H1 (cell line): ENCODE data around the gene CDC42EP4.

Experiments used
- CTCF ChIP-seq, 3 experiments: IDR thresholded peaks; 1 replicate in 2 of 3; 2 replicates in 1 of 3; pipeline versions ENCODE4 v1.5.1 to v1.6.1; 2011; ENCODE audit warnings: low read length in 3 of 3, mild to moderate bottlenecking in 3 of 3, inconsistent platforms in 2 of 3, low read depth in 1 of 3, moderate library complexity in 1 of 3; ENCODE audit not compliant: insufficient read depth in 1 of 3; ENCODE audit errors: control extremely low read depth in 1 of 3
- EP300 ChIP-seq, 2 experiments: IDR thresholded peaks; 1 replicate in 1 of 2; 2 replicates in 1 of 2; pipeline ENCODE4 v1.6.1; 2011 to 2012; ENCODE audit warnings: low read depth in 2 of 2, low read length in 2 of 2, mild to moderate bottlenecking in 2 of 2, borderline replicate concordance in 1 of 2, inconsistent platforms in 1 of 2, moderate library complexity in 1 of 2
- EZH2 ChIP-seq: fragments of 200-600 bp; sonication (generic); IDR thresholded peaks from 2 replicates; pipeline ENCODE4 v1.7.1; 2012; ENCODE audit warnings: low read depth, mild to moderate bottlenecking, moderate library complexity, low read length, inconsistent platforms; ENCODE audit not compliant: severe bottlenecking
- FOSL1 ChIP-seq: IDR thresholded peaks from 2 replicates; pipeline ENCODE4 v1.6.1; 2011; ENCODE audit warnings: mild to moderate bottlenecking, low read depth, low read length, moderate library complexity; ENCODE audit not compliant: insufficient read depth
- GTF2F1 ChIP-seq: IDR thresholded peaks from 2 replicates; pipeline ENCODE4 v1.6.1; 2012; ENCODE audit warnings: low read depth, low read length, improper control_type of control experiment, borderline replicate concordance
- HDAC6 ChIP-seq: IDR thresholded peaks from one replicate; pipeline ENCODE4 v1.7.1; 2012; ENCODE audit warnings: low read depth, mild to moderate bottlenecking, inconsistent platforms, low read length, moderate library complexity
- JUN ChIP-seq: IDR thresholded peaks from 2 replicates; pipeline ENCODE4 v1.6.1; 2011; ENCODE audit warnings: low read depth, mild to moderate bottlenecking, improper control_type of control experiment, low read length
- MAX ChIP-seq: IDR thresholded peaks from 2 replicates; pipeline ENCODE4 v1.6.1; 2012; ENCODE audit warnings: inconsistent platforms
- POLR2A ChIP-seq, 2 experiments: IDR thresholded peaks; 1 replicate in 1 of 2; 2 replicates in 1 of 2; pipeline ENCODE4 v1.6.1; 2011; ENCODE audit warnings: low read depth in 2 of 2, low read length in 2 of 2, mild to moderate bottlenecking in 2 of 2; ENCODE audit errors: control extremely low read depth in 1 of 2
- POLR2AphosphoS5 ChIP-seq: IDR thresholded peaks from 2 replicates; pipeline ENCODE4 v1.6.1; 2011; ENCODE audit warnings: low read depth, low read length
- RAD21 ChIP-seq, 2 experiments: IDR thresholded peaks in 1 of 2; conservative IDR thresholded peaks in 1 of 2; 2 replicates each; pipeline ENCODE4 v1.6.1; 2011; ENCODE audit warnings: low read depth in 2 of 2, low read length in 2 of 2, improper control_type of control experiment in 1 of 2, inconsistent platforms in 1 of 2, mild to moderate bottlenecking in 1 of 2, moderate library complexity in 1 of 2

GRCh38 chr17:73307130-73307529 lies 4.7 kb downstream of the CDC42EP4 start:
- TF ChIP-seq RAD21 (IDR thresholded peaks at IDR 0.05 in 1 of 2, conservative IDR thresholded peaks at IDR 0.05 in 1 of 2; ENCODE audit: low read depth in 2 of 2, low read length in 2 of 2) (no peak), CTCF (IDR thresholded peaks at IDR 0.05; ENCODE audit: control extremely low read depth in 1 of 3, insufficient read depth in 1 of 3, low read depth in 1 of 3, low read length in 3 of 3) (no peak), POLR2A (IDR thresholded peaks at IDR 0.05; ENCODE audit: control extremely low read depth in 1 of 2, low read depth in 2 of 2, low read length in 2 of 2) (no peak), JUN (no peak), GTF2F1 (no peak), EZH2 (no peak), EP300 (IDR thresholded peaks at IDR 0.05; ENCODE audit: borderline replicate concordance in 1 of 2, low read depth in 2 of 2, low read length in 2 of 2) (no peak), MAX (no peak), HDAC6 (no peak), FOSL1 (no peak), POLR2AphosphoS5 (no peak)
